ENCODE results near the gene FRMD4A.

- TF ChIP-seq, protein P1, sequence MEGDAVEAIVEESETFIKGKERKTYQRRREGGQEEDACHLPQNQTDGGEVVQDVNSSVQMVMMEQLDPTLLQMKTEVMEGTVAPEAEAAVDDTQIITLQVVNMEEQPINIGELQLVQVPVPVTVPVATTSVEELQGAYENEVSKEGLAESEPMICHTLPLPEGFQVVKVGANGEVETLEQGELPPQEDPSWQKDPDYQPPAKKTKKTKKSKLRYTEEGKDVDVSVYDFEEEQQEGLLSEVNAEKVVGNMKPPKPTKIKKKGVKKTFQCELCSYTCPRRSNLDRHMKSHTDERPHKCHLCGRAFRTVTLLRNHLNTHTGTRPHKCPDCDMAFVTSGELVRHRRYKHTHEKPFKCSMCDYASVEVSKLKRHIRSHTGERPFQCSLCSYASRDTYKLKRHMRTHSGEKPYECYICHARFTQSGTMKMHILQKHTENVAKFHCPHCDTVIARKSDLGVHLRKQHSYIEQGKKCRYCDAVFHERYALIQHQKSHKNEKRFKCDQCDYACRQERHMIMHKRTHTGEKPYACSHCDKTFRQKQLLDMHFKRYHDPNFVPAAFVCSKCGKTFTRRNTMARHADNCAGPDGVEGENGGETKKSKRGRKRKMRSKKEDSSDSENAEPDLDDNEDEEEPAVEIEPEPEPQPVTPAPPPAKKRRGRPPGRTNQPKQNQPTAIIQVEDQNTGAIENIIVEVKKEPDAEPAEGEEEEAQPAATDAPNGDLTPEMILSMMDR (conservative IDR thresholded peaks at IDR 0.05) = no peak
- TF ChIP-seq EZH2 (IDR thresholded peaks at IDR 0.05; ENCODE audit: low read depth) = no peak
Observed at GRCh38 chr10:14047431-14047830, 283.3 kb downstream of the FRMD4A start.
